HG02588 (cell line): ENCODE data around the gene AGPAT3.

Source experiments
- ATAC-seq: cut with Tn5 transposase; IDR thresholded peaks from one replicate; pipeline ENCODE4 v1.9.1; 2021; ENCODE audit warnings: mild to moderate bottlenecking, moderate library complexity; ENCODE audit not compliant: unreplicated experiment

The AGPAT3 gene

GRCh38 chr21:43951911-43952703 lies 87.1 kb downstream of the AGPAT3 start:
- ATAC-seq: no peak

DNA sequence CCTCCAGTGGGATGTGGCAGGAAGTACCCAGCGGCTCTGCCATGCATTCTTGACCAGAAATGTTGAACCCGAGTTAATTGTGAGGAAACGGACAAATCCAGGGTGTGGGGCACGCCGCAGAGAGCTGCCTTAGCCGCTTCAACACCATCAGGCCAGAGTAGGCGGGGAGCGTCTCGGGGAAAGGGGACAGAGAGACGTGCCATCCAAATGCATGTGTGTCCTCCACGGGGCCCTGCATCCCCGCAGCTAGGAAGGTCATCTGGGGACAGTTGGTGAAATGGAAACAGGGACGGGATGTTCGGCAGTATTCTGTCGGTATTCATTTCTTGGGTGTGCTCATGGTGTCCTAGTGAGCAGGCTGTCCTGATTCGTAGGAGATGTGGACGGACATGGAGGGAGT lies 88.0 kb downstream of the AGPAT3 start:
- no peak for ATAC-seq

DNA sequence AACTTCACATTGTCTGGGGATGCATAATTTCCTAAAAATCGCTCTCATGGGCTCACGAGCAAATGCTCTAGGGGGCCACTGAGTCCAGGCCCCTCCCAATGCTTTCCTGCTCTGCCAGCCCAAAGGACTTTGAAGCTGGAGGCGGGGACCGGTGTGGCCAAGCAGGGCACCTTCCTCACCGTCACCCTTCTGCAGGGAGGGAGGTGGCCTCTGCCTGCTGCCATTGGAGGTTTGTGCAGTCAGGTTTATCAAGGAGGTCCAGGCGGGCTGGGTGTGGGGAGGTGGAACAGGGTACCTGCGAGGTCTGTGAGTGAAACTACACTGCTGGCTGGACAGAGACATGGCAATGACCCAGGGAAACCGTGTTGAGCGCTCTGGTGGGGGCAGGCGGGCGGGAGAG lies 89.0 kb downstream of the AGPAT3 start:
- ATAC-seq: no peak

DNA sequence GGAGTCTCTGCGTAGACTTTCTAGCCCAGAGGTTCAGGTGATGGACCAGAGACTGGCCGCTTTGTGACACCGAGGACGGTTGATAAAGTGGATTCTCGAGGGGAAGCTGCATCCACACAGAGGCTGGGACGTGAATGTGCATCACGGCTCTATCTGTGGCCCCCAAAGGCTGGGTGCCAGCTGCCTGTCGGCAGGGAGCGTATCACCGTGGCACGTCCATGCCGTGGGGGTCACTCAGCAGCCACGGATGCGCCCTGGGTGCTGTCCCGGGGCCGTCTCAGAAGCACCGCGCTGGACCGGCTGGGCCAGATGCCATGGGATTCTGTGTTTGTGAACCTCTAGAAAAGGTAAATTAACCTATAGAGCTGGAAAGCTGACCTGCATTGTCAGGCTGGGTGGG lies 89.9 kb downstream of the AGPAT3 start:
- no peak for ATAC-seq

DNA sequence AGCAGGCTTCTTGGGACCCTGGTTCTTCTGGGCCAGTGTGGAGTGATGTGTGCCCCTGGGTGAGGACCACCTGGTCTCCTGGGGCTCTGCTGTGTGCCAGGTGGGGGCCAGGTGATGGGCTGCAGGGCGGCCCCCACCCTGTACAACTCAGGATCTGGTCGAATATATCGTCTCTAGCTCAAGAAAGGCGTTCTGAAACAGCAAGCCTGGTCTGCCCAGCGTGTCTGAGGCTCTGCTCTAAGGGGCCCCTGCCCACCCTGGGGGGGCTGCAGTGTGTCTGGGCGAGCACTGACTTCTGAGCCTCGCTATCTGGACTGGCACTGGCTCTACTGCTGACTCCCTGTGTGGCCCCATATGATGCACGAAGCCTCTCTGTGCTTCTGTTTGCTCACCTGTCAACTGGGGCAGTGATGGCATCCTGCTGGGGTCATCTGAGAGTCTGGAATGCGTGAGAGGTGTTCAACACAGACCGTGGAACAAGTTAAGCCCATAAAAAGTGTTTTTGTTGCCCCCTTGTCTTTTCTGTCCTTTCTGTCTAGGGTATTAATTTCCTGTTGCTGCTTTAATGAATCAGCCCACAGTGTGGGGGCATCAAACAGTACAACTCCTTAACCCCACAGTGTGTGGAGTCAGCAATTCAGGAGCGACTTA lies 91.1 kb downstream of the AGPAT3 start:
- no peak for ATAC-seq

DNA sequence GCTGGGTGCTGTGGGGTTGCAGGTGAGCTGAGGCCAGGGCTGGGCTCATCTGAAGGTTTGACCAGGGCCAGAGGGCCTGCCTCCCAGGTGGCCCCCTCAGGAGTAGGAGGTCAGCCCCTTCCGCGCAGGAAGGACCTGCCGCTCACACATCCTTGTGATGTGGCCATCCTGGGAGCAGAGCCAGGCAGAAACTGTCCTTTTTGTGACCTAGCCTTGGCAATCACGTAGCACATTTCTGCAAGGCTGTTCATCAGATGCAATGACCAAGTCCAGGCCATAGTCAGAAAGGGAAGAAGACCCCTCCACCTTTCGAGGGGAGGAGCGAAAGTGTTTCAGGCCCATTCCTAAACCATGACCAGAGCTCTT lies 91.6 kb downstream of the AGPAT3 start:
- no peak for ATAC-seq

DNA sequence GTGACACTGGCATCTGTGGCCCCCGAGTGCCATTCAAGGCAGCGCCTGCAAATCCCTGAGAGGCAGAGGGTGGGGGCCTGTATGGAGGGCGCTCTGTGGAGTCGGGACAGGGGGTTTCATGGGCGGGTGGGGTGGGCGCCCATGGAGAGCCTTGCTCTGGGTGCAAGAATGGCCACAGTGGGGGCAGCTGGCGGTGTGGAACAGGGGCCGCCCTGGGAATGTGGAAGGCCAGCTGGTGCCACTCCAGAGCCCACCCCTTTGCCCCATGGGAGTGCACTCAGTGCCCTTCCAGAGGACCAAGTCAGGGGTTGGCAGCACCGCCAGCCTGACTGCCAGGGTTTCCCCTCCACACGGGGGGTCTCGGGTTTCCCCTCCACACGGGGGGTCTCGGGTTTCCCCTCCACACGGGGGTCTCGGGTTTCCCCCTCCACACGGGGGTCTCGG lies 92.1 kb downstream of the AGPAT3 start:
- ATAC-seq: no peak

GRCh38 chr21:43957611-43958362 lies 92.8 kb downstream of the AGPAT3 start:
- no peak for ATAC-seq

DNA sequence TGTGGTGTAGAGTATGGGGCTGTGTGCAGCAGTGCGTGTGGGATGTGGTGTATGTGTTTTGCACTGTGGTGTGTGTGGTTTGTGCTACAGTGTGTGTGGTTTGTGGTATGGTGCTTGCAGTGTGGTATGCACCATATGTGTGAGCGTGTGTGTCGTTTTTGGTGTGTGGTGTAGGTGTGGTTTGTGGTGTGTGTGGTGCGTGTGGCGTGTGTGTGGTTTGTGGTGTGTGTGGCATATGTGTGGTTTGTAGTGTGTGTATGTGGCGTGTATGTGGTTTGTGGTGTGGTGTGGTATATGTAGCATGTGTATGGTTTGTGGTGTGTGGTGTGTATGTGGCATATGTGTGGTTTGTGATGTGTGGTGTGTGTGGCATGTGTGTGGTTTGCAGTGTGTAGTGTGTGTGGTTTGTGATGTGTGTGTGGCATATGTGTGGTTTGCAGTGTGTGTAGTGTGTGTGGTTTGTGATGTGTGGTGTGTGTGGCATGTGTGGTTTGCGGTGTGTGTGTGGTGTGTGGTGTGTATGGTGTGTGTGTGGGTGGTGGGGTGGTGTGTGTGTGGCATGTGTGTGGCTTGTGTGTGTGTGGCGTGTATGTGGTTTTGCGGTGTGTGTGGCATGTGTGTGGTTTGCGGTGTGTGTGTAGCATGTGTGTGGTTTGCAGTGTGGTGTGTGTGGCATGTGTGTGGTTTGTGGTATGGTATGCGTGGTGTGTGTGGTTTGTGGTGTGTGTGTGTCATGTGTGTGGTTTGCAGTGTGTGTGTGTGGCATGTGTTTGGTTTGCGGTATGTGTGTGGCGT lies 93.5 kb downstream of the AGPAT3 start:
- no peak for ATAC-seq

DNA sequence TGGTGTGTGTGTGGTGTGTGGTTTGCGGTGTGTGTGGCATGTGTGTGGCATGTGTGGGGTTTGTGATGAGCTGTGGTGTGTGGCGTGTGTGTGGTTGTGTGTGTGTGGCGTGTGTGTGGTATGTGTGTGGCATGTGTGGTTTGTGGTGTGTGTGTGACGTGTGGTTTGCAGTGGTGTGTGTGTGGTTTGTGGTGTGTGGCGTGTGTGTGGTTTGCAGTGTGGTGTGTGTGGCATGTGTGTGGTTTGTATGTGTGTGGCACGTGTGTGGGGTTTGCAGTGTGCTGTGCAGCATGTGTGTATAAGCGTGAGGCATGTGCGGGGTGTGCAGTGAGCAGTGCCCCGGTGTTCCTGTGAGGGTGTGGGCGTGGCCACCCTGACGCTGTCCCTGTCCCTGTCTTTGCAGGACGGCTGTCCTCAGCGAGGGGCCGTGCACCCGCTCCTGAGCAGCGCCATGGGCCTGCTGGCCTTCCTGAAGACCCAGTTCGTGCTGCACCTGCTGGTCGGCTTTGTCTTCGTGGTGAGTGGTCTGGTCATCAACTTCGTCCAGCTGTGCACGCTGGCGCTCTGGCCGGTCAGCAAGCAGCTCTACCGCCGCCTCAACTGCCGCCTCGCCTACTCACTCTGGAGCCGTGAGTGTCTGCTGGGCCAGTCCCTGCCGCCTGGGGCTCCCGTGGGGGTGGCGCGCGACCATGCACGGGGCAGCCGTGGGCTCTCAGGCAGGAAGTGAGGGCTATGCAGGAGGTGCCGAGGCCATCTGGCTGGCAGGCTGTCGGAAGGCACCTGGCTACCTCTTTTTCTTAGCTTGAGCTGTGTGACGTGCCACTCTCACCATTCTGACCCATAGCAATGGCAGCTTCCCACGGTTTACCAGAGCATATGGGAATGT lies 94.5 kb downstream of the AGPAT3 start:
- ATAC-seq: no peak

GRCh38 chr21:43961382-43961909 lies 96.4 kb downstream of the AGPAT3 start:
- ATAC-seq: no peak

GRCh38 chr21:43965911-43966585 lies 101.0 kb downstream of the AGPAT3 start:
- ATAC-seq: no peak

DNA sequence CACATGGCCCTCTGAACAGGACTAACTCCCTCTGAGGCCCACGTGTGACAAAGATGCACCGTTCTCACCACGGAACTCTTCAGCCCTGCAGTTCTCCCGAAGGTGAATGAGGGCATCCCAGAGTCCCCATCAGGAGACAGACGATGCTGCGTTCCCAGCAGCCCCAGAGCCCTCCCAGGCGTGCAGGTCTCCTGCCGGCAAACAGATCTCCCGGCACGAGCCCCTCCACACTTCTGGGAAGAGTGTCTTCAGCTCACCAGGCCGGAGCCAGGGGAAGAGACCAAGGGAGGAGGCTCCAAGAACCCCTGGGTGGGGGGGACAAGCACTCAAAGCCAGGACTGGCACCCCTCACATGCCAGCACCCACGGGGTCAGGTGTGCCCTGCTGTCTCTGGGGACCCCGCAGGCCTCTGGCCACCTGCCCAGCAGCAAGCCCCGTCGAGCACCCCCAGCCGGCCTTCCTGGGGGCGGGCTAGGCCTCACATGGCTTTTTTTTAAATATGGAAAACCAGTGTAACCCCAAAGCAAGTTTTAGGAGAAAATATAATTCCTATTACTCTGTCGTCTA lies 102.0 kb downstream of the AGPAT3 start:
- no peak for ATAC-seq

- no peak for ATAC-seq
Observed at GRCh38 chr21:43967981-43968380, 103.0 kb downstream of the AGPAT3 start.

GRCh38 chr21:43968410-43969114 lies 103.5 kb downstream of the AGPAT3 start:
- no peak for ATAC-seq

DNA sequence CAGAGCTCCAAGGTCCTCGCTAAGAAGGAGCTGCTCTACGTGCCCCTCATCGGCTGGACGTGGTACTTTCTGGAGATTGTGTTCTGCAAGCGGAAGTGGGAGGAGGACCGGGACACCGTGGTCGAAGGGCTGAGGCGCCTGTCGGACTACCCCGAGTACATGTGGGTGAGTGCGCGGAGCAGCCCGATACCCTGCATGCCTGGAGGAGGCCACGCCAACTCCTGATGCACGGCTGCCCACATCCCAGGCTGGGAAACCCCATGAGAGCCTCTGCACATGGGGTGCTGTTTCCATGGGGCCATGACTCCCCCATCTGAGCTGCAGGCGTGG lies 104.1 kb downstream of the AGPAT3 start:
- ATAC-seq: no peak

- ATAC-seq: no peak
Observed at GRCh38 chr21:43970551-43970950, 105.5 kb downstream of the AGPAT3 start.

DNA sequence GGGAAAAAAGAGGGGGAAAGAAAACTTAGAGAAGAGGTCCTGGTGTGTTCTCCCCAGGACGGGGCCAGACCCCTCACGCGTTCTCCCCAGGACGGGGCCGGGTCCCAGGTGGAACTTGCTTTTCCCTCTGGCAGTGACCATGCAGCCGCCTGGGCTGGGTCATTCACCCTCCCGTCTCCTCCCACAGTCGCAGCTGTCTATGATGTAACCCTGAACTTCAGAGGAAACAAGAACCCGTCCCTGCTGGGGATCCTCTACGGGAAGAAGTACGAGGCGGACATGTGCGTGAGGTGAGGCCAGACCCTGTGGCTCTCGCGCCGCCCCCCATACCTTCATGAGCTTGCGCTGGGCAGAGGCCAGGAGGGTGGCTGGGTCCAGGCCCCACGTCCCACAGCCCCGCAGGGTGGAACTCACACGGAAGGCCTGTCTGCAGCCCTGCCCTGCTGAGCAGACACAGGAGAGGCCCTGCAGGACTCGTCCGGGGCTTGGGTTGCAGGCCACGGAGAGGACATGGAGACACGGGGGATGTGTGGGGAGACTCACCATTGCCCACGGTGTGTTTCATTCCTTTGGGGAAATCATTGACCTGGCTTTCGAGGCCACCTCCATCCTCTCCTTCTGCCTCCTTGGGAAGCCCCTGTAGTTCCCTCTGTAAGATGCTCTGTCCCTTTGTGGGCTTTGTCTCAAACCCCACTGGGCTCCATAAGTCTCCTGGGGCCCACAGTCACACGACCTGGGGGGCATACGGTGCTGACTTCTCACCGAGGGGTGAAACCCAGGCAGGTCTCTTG lies 106.4 kb downstream of the AGPAT3 start:
- no peak for ATAC-seq
